Stomach (tissue), 9 donors: Measurements from ENCODE around the gene CEACAM5. TPM values are rescaled to one million over a fixed set of nuclear protein-coding genes. Genes with fewer than 3 reads are reported as not detected.
A peak's percentile ranks its signal among the peaks of the same experiment; 100 is the strongest.

ENCODE experiments used
- DNase-seq, 2 donors: peaks; one replicate each; pipeline versions ENCODE4 v3.0.0 to v3.0.0-alpha.2; 2013 to 2019
- H3K27ac ChIP-seq, 5 donors: fragments of 200-600 bp in 4 of 5; sonication (generic) in 4 of 5; one replicate each; pipeline ENCODE4 v1.5.1; 2013 to 2019; ENCODE audit warnings: mild to moderate bottlenecking in 1 of 5, moderate library complexity in 1 of 5
- H3K27me3 ChIP-seq, 3 donors: fragments of 200-600 bp; sonication (generic); one replicate each; pipeline ENCODE4 v1.5.1; 2017 to 2019; ENCODE audit warnings: mixed run types in 1 of 3
- H3K36me3 ChIP-seq, 4 donors: fragments of 200-600 bp; sonication (generic); 1 replicate in 3 of 4; 2 replicates in 1 of 4; pipeline ENCODE4 v1.5.1; 2016 to 2019
- H3K4me1 ChIP-seq, 4 donors: fragments of 200-600 bp; sonication (generic); one replicate each; pipeline ENCODE4 v1.5.1; 2016 to 2019
- H3K4me3 ChIP-seq, 4 donors: fragments of 200-600 bp; sonication (generic) in 3 of 4; one replicate each; pipeline ENCODE4 v1.5.1; 2016 to 2019; ENCODE audit warnings: mild to moderate bottlenecking in 1 of 4
- H3K9me3 ChIP-seq, 4 donors: fragments of 200-600 bp; sonication (generic); one replicate each; pipeline ENCODE4 v1.5.1; 2016 to 2019
- CTCF ChIP-seq, 7 experiments: fragments of 450-650 bp in 4 of 7; fragments of 200-600 bp in 3 of 7; sonication (generic) in 3 of 7; IDR thresholded peaks; one replicate each; pipeline ENCODE4 v1.5.1; 2016 to 2019; ENCODE audit warnings: antibody characterized with exemption in 7 of 7, control low read depth in 2 of 7, mild to moderate bottlenecking in 1 of 7
- EP300 ChIP-seq: sonication (generic); formaldehyde crosslinking; IDR thresholded peaks from one replicate; pipeline ENCODE4 v1.6.1; 2017; ENCODE audit warnings: antibody characterized with exemption
- POLR2A ChIP-seq, 4 donors: fragments of 450-650 bp; IDR thresholded peaks; one replicate each; pipeline ENCODE4 v1.6.1; 2016; ENCODE audit warnings: antibody characterized with exemption in 4 of 4, control low read depth in 2 of 4, mild to moderate bottlenecking in 1 of 4, moderate library complexity in 1 of 4
- POLR2AphosphoS5 ChIP-seq, 3 donors: sonication (generic); formaldehyde crosslinking; IDR thresholded peaks; one replicate each; pipeline ENCODE4 v1.6.1; 2016; ENCODE audit warnings: antibody characterized with exemption in 3 of 3
- WGBS, 5 donors: extraction: QIAGEN DNeasy Blood & Tissue Kit in 3 of 5; methylation state at CpG; one replicate each; pipeline versions ENCODE4 v1.1.5 to v1.1.7; 2013 to 2018; 5-methylcytosine and 5-hydroxymethylcytosine counted together
- intact Hi-C: fragments of 100-400 bp; cut with DNase I; formaldehyde crosslinking; loops from one replicate; pipeline ENCODE4 v1.15.1; 2023; ENCODE audit warnings: low total_unique reads
- polyA plus RNA-seq, 3 donors: library from polyadenylated mRNA; stranded (reverse); fragments of 200-250 nt; gene quantifications; one replicate each; pipeline ENCODE4 v1.2.3, GENCODE V29; 2013
- total RNA-seq, 5 donors: library from RNA; depleted of rRNA; stranded (reverse); fragments of >200 nt; gene quantifications; one replicate each; pipeline versions ENCODE4 v1.1.0 to v1.2.3, GENCODE V29; 2014 to 2016
- donor health status: healthy with polysubstance abuse.
- donor health status: Bipolar disorder and iron deficiency.
- donor health status: healthy.

Gene CEACAM5
- total and polyA plus RNA-seq, 8 donors: 0.72 to 118 (median 20.6) TPM

GRCh38 chr19:41697198-41697855 is 11.1 kb upstream of the CEACAM5 start:
- WGBS, 5 donors: 71 to 79% (median 73%) methylated on average over 9 of the region's 9 CpGs
- Histone ChIP-seq H3K4me1 (peaks cover 0 to 12% (median 8%) of the 10 kb centered on the region in 4 donors), H3K4me3 (no peak overlapping the region), H3K27me3 (peaks cover 0 to 44% (median 0%) of the 10 kb centered on the region in 3 donors), H3K36me3 (no peaks in the 10 kb centered on the region), H3K27ac (no peak overlapping the region), H3K9me3 (peaks cover 0 to 10% (median 5%) of the 10 kb centered on the region in 4 donors)
- TF ChIP-seq POLR2AphosphoS5 (IDR thresholded peaks at IDR 0.05): no peak
- no peak for TF ChIP-seq EP300
- TF ChIP-seq POLR2A (IDR thresholded peaks at IDR 0.05): no peak
- TF ChIP-seq CTCF (IDR thresholded peaks at IDR 0.05): no peak
- peak in 1 of 2 donors; percentile 11 for DNase-seq
- intact Hi-C loops: no loop called here

GRCh38 chr19:41698746-41699230 is 9.6 kb upstream of the CEACAM5 start:
- peak; percentile 4 to 62 for DNase-seq
- Histone ChIP-seq H3K4me1 (peaks cover 0 to 12% (median 8%) of the 10 kb centered on the region in 4 donors), H3K9me3 (no peaks in the 10 kb centered on the region), H3K27me3 (peaks cover 0 to 48% (median 0%) of the 10 kb centered on the region in 3 donors), H3K4me3 (no peak overlapping the region), H3K36me3 (no peaks in the 10 kb centered on the region), H3K27ac (peak overlapping the region in 3 of 5 donors; percentile 55 to 80 (median 66))
- WGBS, 5 donors: 26 to 47% (median 41%) methylated on average over 1 of the region's 1 CpG
- no peak for TF ChIP-seq CTCF (IDR thresholded peaks at IDR 0.05)
- TF ChIP-seq EP300: no peak
- TF ChIP-seq POLR2AphosphoS5 (IDR thresholded peaks at IDR 0.05): peak in 1 of 3 donors; percentile 7
- intact Hi-C loops: no loop called here

GRCh38 chr19:41699231-41699967 is 9.0 kb upstream of the CEACAM5 start:
- Histone ChIP-seq H3K4me1 (peaks cover 0 to 12% (median 8%) of the 10 kb centered on the region in 4 donors), H3K36me3 (no peaks in the 10 kb centered on the region), H3K4me3 (no peak overlapping the region), H3K27me3 (peaks cover 0 to 49% (median 0%) of the 10 kb centered on the region in 3 donors), H3K27ac (peak overlapping the region in 3 of 5 donors; percentile 55 to 80 (median 66)), H3K9me3 (no peaks in the 10 kb centered on the region)
- peak in 1 of 2 donors; percentile 21 for DNase-seq
- TF ChIP-seq EP300 (no peak), POLR2AphosphoS5 (IDR thresholded peaks at IDR 0.05) (no peak)
- 72 to 78% (median 74%) methylated on average over 11 to 17 of the region's 17 CpGs for WGBS, 5 donors
- intact Hi-C loops: no loop called here

GRCh38 chr19:41699968-41700323 is 8.5 kb upstream of the CEACAM5 start:
- peak in 1 of 2 donors; percentile 7 for DNase-seq
- peaks cover 0 to 47% (median 0%) of the 10 kb centered on the region in 3 donors for H3K27me3 ChIP-seq
- no peaks in the 10 kb centered on the region for H3K9me3 ChIP-seq
- H3K4me3 ChIP-seq: no peak overlapping the region
- no peaks in the 10 kb centered on the region for H3K36me3 ChIP-seq
- intact Hi-C loops: no loop called here
- 33 to 100% (median 52%) methylated on average over 1 to 2 of the region's 2 CpGs for WGBS, 5 donors
- peaks cover 0 to 12% (median 8%) of the 10 kb centered on the region in 4 donors for H3K4me1 ChIP-seq
- no peak for TF ChIP-seq CTCF (IDR thresholded peaks at IDR 0.05)
- no peak for TF ChIP-seq EP300
- TF ChIP-seq POLR2A (IDR thresholded peaks at IDR 0.05): no peak
- no peak for TF ChIP-seq POLR2AphosphoS5 (IDR thresholded peaks at IDR 0.05)
- no peak overlapping the region for H3K27ac ChIP-seq
